ENCODE measurements around the gene ACBD7. TPM values are rescaled to one million over a fixed set of nuclear protein-coding genes. Genes with fewer than 3 reads are reported as not detected.
A peak's percentile ranks its signal among the peaks of the same experiment; 100 is the strongest.

The ACBD7 gene
- total and polyA plus RNA-seq, 9 of the 15 experiments (the other 6 are each of a cell fraction or from before 2014, with no cell fraction given), result 0.21 to 3.2 (median 0.84) TPM

DNA sequence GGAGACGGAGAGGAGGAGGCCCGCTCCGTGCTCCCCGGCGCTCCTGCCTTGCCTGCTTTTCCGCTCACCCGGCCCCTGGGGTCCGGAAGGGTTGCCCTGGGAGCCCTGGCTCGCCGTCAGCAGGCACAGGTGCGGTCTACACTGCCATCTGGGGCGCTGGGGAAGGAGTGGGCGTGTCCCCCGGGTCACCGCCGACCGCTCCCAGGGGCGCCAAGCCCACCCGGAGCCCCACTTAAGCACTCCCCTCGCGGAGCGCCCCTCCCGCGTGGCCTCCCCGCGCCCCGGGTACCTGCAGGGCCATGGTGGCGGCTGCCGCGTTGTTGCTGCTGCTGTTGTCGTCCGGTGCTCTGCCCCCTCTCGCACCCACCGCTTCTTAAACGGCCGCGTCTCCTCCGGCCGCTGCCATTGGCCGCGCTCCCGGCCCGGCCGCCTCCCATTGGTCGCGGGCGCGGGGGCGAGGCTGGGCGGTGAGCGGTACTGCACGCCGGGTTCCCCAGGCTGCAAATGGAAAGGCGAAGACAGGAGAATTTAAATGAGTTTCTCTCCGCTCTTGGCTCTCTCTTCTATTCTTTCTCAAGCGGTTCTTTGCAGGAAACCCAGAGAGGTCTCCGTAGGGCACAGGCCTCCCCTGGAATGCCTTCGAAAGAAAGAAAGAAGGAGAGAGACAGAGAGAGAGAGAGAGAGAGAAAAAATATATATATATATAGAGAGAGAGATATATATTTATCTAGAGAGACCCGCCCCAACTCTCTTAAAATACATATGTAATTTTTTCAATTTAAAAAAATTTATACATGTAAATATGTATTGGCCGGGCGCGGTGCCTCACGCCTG lies at the start of gene ACBD7 (continued):
- TF ChIP-seq CBX1 (IDR thresholded peaks at IDR 0.05; ENCODE audit: low read depth), result no peak
- TF ChIP-seq MCM5 (IDR thresholded peaks at IDR 0.05; ENCODE audit: low read depth), result no peak
- peak; percentile 71 for TF ChIP-seq POLR2G (IDR thresholded peaks at IDR 0.05; ENCODE audit: low read depth, low read length)
- TF ChIP-seq TRIM28 (IDR thresholded peaks at IDR 0.05), result no peak
- TF ChIP-seq CSDE1 (IDR thresholded peaks at IDR 0.05), result no peak
- no peak for TF ChIP-seq ZNF699 (CRISPR knock-in tag; IDR thresholded peaks at IDR 0.05; ENCODE audit: insufficient replicate concordance)
- peak; percentile 73 for TF ChIP-seq SP1 (CRISPR knock-in tag; IDR thresholded peaks at IDR 0.05)
- TF ChIP-seq PHF8 (IDR thresholded peaks at IDR 0.05; ENCODE audit: borderline replicate concordance, low read length), result peak; percentile 46; the same call in 1 of the 2 replicates
- peak; percentile 67; the same call in 1 of the 2 replicates for TF ChIP-seq ZBTB7A (IDR thresholded peaks at IDR 0.05; ENCODE audit: borderline replicate concordance, control insufficient read depth, low read depth, low read length)
- TF ChIP-seq SRSF9 (IDR thresholded peaks at IDR 0.05; ENCODE audit: borderline replicate concordance, low read depth, low read length), result no peak
- TF ChIP-seq ARHGAP35 (IDR thresholded peaks at IDR 0.05; ENCODE audit: partially characterized antibody), result no peak
- TF ChIP-seq ETV5 (CRISPR knock-in tag; IDR thresholded peaks at IDR 0.05; ENCODE audit: low read depth), result no peak
- TF ChIP-seq RBM25 (IDR thresholded peaks at IDR 0.05; ENCODE audit: low read depth, low read length, severe bottlenecking), result peak; percentile 99
- peak; percentile 85 for TF ChIP-seq PCBP1 (IDR thresholded peaks at IDR 0.05; ENCODE audit: low read depth, low read length, poor library complexity, severe bottlenecking)
- TF ChIP-seq NFRKB (IDR thresholded peaks at IDR 0.05; ENCODE audit: low read depth), result no peak
- peak; percentile 63 for TF ChIP-seq HMGN3 (IDR thresholded peaks at IDR 0.05; ENCODE audit: borderline replicate concordance, extremely low read depth, insufficient read length, low read depth, low read length)
- TF ChIP-seq, protein P1, sequence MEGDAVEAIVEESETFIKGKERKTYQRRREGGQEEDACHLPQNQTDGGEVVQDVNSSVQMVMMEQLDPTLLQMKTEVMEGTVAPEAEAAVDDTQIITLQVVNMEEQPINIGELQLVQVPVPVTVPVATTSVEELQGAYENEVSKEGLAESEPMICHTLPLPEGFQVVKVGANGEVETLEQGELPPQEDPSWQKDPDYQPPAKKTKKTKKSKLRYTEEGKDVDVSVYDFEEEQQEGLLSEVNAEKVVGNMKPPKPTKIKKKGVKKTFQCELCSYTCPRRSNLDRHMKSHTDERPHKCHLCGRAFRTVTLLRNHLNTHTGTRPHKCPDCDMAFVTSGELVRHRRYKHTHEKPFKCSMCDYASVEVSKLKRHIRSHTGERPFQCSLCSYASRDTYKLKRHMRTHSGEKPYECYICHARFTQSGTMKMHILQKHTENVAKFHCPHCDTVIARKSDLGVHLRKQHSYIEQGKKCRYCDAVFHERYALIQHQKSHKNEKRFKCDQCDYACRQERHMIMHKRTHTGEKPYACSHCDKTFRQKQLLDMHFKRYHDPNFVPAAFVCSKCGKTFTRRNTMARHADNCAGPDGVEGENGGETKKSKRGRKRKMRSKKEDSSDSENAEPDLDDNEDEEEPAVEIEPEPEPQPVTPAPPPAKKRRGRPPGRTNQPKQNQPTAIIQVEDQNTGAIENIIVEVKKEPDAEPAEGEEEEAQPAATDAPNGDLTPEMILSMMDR (IDR thresholded peaks at IDR 0.05 in 2 of 3, conservative IDR thresholded peaks at IDR 0.05 in 1 of 3; ENCODE audit: insufficient read depth in 2 of 3, low read depth in 1 of 3, low read length in 3 of 3), result peak; percentile 17 to 35 (median 19); a peak in 3 of 6 replicates
- TF ChIP-seq, protein P2, sequence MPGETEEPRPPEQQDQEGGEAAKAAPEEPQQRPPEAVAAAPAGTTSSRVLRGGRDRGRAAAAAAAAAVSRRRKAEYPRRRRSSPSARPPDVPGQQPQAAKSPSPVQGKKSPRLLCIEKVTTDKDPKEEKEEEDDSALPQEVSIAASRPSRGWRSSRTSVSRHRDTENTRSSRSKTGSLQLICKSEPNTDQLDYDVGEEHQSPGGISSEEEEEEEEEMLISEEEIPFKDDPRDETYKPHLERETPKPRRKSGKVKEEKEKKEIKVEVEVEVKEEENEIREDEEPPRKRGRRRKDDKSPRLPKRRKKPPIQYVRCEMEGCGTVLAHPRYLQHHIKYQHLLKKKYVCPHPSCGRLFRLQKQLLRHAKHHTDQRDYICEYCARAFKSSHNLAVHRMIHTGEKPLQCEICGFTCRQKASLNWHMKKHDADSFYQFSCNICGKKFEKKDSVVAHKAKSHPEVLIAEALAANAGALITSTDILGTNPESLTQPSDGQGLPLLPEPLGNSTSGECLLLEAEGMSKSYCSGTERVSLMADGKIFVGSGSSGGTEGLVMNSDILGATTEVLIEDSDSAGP (CRISPR knock-in tag; IDR thresholded peaks at IDR 0.05), result no peak
- TF ChIP-seq NCOR1 (IDR thresholded peaks at IDR 0.05), result no peak
- TF ChIP-seq CHD2 (IDR thresholded peaks at IDR 0.05; ENCODE audit: low read depth, low read length), result peak; percentile 53; the same call in 1 of the 2 replicates
- TF ChIP-seq MYBL2 (IDR thresholded peaks at IDR 0.05; ENCODE audit: low read depth), result peak; percentile 71
- TF ChIP-seq MYBL2 (CRISPR knock-in tag; IDR thresholded peaks at IDR 0.05; ENCODE audit: borderline replicate concordance), result no peak
- TF ChIP-seq HDAC1 (IDR thresholded peaks at IDR 0.05), result peak in 1 of 2 experiments; percentile 77; a peak in 2 of 4 replicates
- 0 out of 2 replicates have a peak, but pooled peaks have one; percentile 27 for TF ChIP-seq RBM34 (IDR thresholded peaks at IDR 0.05; ENCODE audit: borderline replicate concordance, insufficient read depth, low read length)
- no peak for TF ChIP-seq SIRT6 (IDR thresholded peaks at IDR 0.05; ENCODE audit: low read depth, low read length)
